ENCODE data around the gene KMT2E. TPM values are rescaled to one million over a fixed set of nuclear protein-coding genes. Genes with fewer than 3 reads are reported as not detected.
"Not testable (repeated sequence)": the region's sequence is repeated elsewhere in the genome, so short reads cannot be mapped to it uniquely, and the experiment has no call there.

Gene KMT2E
- total RNA-seq, 1 donor from 2014 or later = 35.1 TPM

DNA sequence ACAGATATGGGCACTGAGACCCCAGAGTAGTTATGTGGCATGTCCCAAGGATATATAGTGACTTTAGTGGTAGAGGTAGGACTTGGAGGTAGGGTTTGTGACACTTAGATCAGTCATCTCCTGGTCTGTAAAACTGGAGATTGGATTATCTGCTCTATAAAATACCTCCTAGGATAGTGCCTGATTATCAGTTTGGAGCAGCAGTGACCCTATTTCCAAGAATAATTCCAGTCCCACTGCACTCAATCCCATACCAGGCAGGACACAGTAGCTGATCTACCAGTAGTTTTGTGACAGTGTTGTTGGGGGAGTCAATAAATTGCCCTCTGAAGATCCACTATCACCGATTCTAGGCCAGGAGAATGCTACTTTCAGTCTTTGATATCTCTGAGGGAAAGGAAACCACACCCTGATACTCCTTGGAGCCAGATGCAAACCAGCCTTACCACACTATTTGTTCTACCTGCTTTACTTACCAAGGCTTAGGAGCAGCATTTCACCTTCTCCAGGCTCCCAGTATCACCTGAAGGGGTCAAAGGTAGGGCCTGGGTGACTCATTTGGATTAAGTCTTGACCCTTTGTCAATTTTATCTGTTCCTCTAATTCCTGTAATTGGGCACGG lies 30.6 kb downstream of the KMT2E start:
- ATAC-seq (ENCODE audit: poor library complexity) (no peak), DNase-seq (no peak)
- intact Hi-C loops (cut with DNase I) = no loop called here

DNA sequence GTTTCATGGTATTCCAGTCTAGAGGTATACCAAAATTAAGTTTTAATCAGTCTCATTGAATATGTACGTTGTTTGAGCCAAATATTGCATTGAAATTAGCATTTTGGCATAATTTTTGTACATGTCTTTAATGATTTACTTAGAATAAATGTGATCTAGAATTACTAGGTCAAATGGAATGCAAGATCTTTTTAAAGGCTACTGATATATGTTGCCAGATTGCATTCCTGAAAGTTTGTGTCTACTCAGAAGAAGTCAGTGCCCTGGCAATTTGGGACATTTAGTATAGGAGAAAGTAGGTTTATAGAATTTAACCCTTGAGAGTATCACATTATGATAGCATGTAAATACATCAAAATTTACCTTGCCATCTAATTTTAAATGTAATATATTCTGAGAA lies 32.4 kb downstream of the KMT2E start:
- DNase-seq = no peak
- ATAC-seq (ENCODE audit: poor library complexity) = no peak
- intact Hi-C loops (cut with DNase I) = no loop called here

DNA sequence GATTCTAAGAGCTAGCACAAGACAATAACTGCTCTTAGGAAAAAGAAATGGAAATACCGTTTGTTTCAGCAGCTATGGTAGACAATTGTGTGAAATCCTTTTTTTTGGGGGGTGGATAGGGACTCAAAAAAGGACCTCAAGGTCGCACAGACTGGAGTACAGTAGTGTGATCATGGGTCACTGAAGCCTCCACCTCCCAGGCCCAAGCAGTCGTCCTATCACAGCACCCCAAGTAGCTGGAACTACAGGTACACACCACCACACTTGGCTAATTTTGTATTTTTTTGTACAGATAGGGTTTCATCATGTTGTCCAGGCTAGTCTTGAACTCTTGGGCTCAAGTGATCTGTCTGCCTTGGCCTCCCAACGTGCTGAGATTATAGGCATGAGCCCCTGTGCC lies 33.9 kb downstream of the KMT2E start:
- ATAC-seq (ENCODE audit: poor library complexity) = peak; percentile 40
- DNase-seq = no peak
- intact Hi-C loops (cut with DNase I) = no loop called here

DNA sequence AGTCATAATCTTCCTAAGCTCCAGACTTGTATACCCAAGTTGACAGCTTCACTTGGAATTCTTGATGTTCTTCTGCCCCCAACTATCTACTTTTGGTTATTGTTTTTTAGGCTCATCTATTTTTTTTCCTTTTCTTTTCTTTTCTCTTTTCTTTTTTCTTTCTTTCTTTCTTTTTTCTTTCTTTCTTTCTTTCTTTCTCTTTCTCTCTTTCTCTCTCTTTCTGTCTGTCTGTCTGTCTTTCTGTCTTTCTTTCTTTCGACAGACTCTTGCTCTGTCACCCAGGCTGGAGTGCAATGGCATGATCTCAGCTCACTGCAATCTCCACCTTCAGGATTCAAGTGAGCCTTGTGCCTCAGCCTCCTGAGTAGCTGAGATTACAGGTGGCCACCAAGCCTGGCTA lies 36.5 kb downstream of the KMT2E start:
- intact Hi-C loops (cut with DNase I) = loop anchor here (10.0 kb wide), 1 partner anchor 46 kb away; no protein-coding TSS in a partner anchor
- ATAC-seq (ENCODE audit: poor library complexity) (no peak), DNase-seq (no peak)

DNA sequence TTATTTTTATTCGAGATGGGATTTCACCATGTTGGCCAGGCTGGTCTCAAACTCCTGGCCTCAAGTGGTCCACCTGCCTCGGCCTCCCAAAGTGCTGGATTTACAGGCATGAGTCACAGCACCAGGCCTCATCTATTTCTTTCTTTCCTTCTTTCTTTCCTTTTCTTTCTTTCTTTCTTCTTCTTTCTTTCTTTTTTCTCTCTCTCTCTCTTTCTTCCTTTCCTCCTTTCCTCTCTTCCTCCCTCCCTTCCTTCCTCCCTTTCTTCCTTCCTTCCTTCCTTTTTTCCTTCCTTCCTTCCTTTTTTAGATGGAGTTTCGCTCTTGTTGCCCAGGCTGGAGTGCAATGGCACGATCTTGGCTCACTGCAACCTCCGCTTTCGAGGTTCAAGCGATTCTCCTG lies 36.9 kb downstream of the KMT2E start:
- DNase-seq; ATAC-seq (ENCODE audit: poor library complexity): not testable (repeated sequence)
- intact Hi-C loops (cut with DNase I) = loop anchor here (10.0 kb wide), 1 partner anchor 46 kb away; no protein-coding TSS in a partner anchor

DNA sequence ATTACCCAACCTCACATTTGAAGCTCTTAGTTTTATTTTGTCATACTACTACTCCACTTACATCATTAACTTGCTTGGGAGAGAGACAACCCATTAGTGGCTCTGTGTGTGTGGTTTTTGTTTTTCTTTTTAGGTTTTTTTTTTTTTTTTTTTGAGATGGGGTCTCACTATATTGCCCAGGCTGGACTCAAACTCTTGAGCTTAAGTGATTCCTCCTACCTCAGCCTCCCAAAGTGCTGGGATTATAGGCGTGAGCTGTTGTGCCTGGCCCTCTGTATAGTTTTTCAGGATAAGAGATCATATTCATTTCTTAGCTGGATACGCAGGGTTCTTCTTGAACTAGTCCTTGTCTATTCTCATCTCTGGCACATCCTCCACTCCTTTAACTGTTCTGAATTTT lies 41.1 kb downstream of the KMT2E start:
- intact Hi-C loops (cut with DNase I) = loop anchor here (10.0 kb wide), 1 partner anchor 50 kb away; no protein-coding TSS in a partner anchor
- ATAC-seq (ENCODE audit: poor library complexity) (no peak), DNase-seq (no peak)

DNA sequence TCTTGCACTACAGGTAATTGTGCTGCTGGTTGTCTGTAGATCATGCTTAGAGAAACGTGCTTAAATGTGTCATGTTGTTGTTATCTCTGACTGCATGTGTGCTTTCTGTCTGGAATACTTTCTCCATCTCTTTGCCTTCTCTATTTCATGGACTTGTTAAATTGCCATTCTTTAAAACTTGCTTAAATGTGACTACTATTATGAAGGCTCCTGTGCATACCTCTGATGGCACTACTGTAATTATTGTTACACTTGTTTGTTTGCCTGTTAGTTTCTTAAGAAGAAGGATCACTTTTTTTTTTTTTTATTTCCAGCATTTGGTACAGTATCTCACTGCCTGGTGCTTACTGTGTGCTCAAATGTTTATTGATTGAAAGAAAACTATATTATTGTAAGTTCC lies 41.6 kb downstream of the KMT2E start:
- no peak for ATAC-seq (ENCODE audit: poor library complexity)
- DNase-seq = no peak
- intact Hi-C loops (cut with DNase I) = loop anchor here (10.0 kb wide), 1 partner anchor 51 kb away; no protein-coding TSS in a partner anchor

DNA sequence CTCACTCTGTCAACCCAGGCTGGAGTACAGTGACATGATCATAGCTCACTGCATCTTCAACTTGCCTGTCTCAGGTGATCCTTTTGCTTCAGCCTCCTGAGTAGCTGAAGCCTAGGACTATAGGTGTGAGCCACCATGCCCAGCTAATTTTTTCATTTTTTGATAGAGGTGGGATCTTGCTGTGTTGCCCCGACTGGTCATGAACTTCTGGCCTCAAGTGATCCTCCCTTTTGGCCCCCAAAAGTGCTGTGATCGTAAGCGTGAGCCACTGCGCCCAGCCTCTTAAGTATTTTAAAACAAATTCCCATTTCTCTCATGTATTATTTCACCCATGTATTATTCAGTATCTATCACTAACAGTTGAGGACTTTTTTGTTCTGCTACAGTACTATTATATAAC lies 43.5 kb downstream of the KMT2E start:
- intact Hi-C loops (cut with DNase I) = loop anchor here (10.0 kb wide), 1 partner anchor 53 kb away; no protein-coding TSS in a partner anchor
- ATAC-seq (ENCODE audit: poor library complexity) (no peak), DNase-seq (no peak)

DNA sequence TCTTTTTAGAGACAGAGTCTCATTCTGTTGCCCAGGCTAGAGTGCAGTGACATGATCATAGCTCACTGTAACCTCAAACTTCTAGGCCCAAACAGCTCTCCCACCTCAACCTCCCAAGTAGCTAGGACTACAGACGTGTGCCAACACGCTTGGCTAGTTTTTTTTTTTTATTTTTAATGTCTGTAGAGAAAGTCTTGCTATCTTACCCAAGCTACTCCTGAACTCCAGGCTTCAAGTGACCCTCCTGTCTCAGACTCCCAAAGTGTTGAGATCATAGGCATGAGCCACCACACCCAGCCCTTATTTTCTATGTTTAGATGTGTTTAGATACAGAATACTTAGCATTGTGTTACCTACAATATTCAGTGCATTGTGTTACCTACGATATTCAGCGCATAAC lies 46.4 kb downstream of the KMT2E start:
- intact Hi-C loops (cut with DNase I) = no loop called here
- DNase-seq = no peak
- peak; percentile 12 for ATAC-seq (ENCODE audit: poor library complexity)

DNA sequence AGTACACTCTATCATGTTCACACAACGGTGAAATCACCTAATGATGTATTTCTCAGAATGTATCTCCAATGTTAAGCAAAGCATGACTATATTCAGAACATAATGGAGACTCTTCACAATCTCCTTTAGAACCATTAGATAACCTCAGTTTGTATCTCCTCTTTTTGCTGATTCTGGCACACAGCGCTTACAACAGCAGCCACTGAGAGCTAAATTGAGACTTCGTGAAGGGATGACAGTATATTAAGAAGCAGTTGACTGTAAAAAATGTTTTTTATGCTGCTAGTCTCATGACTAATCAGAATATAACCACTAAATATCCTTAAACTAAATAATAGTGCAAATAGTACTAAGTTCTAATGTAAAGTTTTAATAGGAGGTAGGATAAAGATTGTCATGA lies 46.9 kb downstream of the KMT2E start:
- peak; percentile 61 for ATAC-seq (ENCODE audit: poor library complexity)
- intact Hi-C loops (cut with DNase I) = no loop called here
- no peak for DNase-seq

DNA sequence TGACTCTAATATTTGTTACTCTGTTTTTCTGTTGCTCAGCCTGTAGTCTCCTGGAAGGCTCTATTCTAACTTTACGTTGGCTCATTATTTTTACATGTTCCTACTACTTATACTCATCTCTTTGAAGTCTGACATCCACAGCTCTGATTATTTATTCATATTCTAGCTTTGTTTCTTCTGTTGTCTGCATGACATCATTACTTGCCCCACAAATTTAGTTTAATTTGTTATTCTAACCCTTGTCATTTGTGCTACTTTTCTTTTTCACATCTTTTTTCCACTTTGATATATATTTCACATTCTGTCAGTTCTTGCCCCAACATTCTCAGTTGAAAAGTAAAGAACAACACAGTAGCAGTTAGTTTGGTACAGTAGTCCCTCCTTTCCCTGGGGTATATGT lies 51.1 kb downstream of the KMT2E start:
- ATAC-seq (ENCODE audit: poor library complexity) (no peak), DNase-seq (no peak)
- intact Hi-C loops (cut with DNase I) = no loop called here

DNA sequence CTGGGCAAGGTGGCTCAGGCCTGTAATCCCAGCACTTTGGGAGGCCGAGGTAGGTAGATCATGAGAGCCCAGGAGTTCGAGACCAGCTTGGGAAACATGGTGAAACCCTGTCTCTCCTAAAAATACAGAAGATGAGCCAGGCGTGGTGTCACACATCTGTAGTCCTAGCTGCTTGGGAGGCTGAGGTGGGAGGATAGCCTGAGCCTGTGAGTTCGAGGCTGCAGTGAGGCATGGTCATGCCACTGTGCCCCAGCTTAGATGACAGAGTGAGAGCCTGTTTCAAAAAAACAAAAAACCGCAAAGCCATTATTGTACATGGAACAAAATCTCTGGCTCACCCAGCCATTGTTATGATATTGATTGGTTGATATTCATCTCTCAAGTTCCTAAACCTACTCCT lies 53.7 kb downstream of the KMT2E start:
- no peak for DNase-seq
- intact Hi-C loops (cut with DNase I) = no loop called here

DNA sequence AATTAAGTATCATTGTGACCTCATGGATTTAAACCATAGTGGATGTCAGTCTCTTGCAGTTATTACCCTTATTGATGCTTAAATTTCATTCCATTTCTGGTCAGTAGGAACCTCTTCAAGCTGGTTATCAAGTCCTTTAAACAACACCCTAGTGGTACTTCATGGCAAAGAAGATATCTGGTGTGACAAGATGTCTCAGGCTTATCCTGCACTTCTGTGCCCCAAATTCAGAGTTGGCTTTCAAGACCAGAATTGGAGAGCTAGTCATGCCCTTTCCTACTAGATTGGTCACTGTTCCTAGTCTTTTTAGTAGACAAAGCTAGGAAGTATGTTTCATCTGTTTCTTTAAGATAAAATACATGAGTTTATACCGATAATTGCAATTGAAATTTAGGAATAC lies 54.9 kb downstream of the KMT2E start:
- ATAC-seq (ENCODE audit: poor library complexity) = no peak
- intact Hi-C loops (cut with DNase I) = no loop called here

More for the DNA sequence above, 53.7 kb downstream of the KMT2E start:
- peak; percentile 28 for ATAC-seq (ENCODE audit: poor library complexity)

DNA sequence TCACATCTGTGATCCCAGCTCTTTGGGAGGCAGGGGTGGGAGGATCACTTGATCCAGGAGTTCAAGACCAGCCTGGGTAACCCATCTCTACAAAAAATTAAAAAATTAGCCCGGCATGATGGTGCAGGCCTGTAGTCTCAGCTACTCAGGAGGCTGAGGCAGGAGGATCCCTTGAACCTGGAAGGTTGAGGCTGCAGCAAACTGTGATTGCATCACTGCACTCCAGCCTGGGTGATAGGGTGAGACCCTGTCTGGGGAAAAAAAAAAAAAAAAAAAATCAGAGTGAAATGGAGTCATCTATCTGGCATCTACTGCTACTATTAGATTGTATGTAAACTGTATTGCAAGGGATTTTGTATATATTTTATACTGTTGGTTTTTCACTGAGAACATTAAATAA lies 59.1 kb downstream of the KMT2E start:
- DNase-seq = no peak
- no peak for ATAC-seq (ENCODE audit: poor library complexity)
- intact Hi-C loops (cut with DNase I) = no loop called here

More for the DNA sequence above, 54.9 kb downstream of the KMT2E start:
- no peak for DNase-seq

DNA sequence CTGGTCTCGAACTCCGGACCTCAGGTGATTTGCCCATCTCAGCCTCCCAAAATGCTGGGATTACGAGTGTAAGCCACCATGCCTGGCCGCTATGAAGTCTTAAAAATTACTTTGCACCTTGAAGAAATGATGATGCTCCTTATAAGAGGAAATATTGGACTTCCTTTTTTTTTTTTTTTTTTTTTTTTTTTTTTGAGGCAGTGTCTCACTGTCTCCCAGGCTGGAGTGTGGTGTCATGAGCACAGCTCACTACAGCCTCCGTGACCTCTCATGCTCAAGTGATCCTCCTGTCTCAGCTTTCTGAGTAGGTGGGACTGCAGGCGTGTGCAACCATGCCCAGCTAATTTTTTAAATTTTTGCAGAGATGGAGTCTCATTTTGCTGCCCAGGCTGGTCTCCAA lies 65.3 kb downstream of the KMT2E start:
- ATAC-seq (ENCODE audit: poor library complexity) (no peak), DNase-seq (no peak)
- intact Hi-C loops (cut with DNase I) = no loop called here

DNA sequence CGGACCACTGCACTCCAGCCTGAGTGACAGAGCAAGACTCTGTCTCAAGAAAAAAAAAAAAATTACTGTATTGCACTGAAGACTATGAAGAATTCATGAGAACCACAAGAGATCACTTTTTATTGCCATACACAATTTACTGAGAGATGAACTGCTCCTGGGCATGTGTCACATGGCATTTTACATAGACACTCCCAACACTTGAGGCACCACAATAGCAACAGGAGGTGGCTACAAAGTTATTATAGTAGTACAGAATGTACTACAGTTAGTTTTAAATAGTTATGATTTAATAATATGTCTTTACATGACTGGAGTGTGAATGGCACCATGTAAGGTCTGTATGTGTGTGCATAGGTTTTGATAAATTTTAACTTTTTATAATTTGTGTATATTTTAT lies 70.6 kb downstream of the KMT2E start:
- ATAC-seq (ENCODE audit: poor library complexity) = peak; percentile 89
- DNase-seq = no peak
- intact Hi-C loops (cut with DNase I) = no loop called here

DNA sequence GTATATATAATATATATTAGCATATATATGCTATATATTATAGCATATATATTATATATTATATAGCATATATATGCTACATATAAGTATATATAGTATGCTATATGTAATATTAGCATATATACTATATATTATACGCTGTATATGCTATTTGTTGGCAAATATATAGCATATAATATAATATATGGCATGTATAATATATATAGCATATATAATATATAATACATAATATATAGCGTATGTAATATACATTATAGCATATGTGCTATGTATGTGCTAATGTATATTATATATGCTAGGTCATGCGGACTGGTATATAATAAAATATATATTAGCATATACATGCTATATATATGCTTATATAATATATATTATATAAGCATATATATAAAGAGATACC lies 72.8 kb downstream of the KMT2E start:
- intact Hi-C loops (cut with DNase I) = no loop called here
- DNase-seq (no peak), ATAC-seq (ENCODE audit: poor library complexity) (no peak)

DNA sequence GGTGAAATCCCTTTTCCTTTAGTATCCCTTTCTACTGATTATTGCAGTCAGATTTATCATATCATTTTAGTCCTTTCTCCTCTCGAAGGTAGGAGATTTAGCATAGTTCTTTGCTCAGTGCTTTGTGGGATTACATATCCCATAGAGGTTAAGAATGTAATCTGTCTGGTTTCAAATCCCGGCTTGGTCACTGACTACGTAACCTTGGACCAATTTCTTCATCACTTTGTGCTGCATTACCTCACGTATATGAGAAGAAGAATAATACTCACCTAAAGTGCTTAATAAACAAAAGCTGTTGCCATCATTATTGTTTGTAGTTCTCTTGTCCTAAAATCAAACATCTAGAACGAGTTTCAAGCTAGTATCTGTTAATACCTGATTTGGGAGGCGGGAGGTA lies 74.0 kb downstream of the KMT2E start:
- intact Hi-C loops (cut with DNase I) = no loop called here
- ATAC-seq (ENCODE audit: poor library complexity) = no peak
- DNase-seq = no peak

DNA sequence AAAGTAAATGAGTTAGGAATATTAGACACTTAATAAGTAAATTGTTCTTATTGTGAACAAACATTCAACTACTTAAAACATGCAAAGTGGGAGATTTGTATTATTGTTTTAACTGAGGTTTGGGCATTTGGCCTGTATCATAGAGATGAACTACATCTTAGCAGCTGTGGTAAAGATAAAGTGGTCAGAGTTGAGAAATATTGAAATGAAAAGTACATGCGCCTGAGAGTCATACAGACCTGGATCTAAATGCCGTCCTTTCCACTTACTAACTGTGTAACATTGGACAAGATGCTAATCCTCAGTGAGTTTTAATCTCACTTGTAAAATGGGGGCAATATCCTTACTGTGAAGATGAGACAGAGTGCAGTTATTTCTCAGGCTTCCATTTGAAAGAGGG lies 74.5 kb downstream of the KMT2E start:
- DNase-seq = no peak
- no peak for ATAC-seq (ENCODE audit: poor library complexity)
- intact Hi-C loops (cut with DNase I) = no loop called here

DNA sequence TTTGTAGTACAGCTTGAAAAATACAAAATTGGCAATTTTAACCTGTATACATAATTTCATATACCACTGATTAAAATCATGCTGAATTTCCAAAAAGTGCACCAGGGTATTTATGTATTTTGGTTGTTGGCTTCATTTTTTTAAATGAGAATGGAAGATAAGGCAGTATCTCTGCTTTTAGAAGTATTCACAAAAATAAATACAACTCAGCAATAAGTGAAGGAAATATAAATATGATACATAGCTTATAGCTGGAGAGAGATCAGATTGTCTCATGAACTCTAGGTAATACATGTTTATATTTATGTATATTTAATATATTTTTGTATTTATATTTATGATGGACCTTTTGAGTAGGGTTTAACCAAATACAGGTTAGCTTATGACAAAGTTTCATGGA lies 81.0 kb downstream of the KMT2E start:
- ATAC-seq (ENCODE audit: poor library complexity) (no peak), DNase-seq (no peak)
- intact Hi-C loops (cut with DNase I) = no loop called here

DNA sequence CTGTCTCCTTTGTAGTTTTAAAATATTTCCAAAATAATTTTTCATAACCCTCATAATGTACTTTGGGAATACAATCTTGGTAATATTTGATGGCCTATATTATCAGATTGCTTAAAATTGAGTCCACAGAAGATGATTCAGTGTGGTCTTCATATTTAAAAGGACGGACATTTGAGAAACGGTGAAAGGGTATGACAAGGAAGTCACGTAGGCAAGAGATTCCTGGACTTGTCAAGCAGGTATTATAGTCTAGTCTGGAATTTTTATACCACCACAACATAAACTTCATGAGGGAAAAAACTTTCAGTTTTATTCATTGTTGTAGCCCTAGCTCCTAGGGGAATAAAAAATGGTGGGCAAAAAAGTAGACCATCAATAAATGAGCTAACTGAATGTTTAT lies 82.3 kb downstream of the KMT2E start:
- DNase-seq (no peak), ATAC-seq (ENCODE audit: poor library complexity) (no peak)
- intact Hi-C loops (cut with DNase I) = no loop called here

All from Right ventricle myocardium superior (tissue), 1 donor.